Left renal pelvis (tissue), 4 donors: Measurements from ENCODE around the gene ANKRD34A. TPM values are rescaled to one million over a fixed set of nuclear protein-coding genes. Genes with fewer than 3 reads are reported as not detected.

ENCODE experiments used
- DNase-seq, 4 donors: peaks; one replicate each; pipeline ENCODE4 v3.0.0-alpha.2; 2013; ENCODE audit warnings: low read depth in 4 of 4, low spot score in 3 of 4
- polyA plus RNA-seq, 4 donors: library from polyadenylated mRNA; unstranded; fragments of 120-200 nt; gene quantifications; one replicate each; pipeline ENCODE4 v1.2.1, GENCODE V29; 2013; ENCODE audit not compliant: insufficient read length in 4 of 4

ANKRD34A gene
- polyA plus RNA-seq, 4 donors, result 0.49 to 1.1 (median 0.65) TPM

GRCh38 chr1:145912128-145912641, 52.2 kb downstream of the ANKRD34A start:
- DNase-seq, result no peak

Other genes starting within 250 kb of the ANKRD34A start
- gene CD160, start 245.1 kb downstream of the ANKRD34A start, polyA plus RNA-seq, result 1 to 10 TPM in 3 of 4 donors, under 1 TPM in 1; 0.70 to 2.9 (median 1.2) TPM
- 10 to 100 TPM; 12.7 to 20.2 (median 16.2) TPM for gene RNF115, start 140.5 kb downstream of the ANKRD34A start, polyA plus RNA-seq
- gene POLR3C, start 140.4 kb downstream of the ANKRD34A start, polyA plus RNA-seq, result 10 to 100 TPM; 29.5 to 36.7 (median 35.1) TPM
- gene NUDT17, start 118.9 kb downstream of the ANKRD34A start, polyA plus RNA-seq, result 1 to 10 TPM; 4.4 to 7.4 (median 5.8) TPM
- 10 to 100 TPM; 54.0 to 80.5 (median 57.7) TPM for gene PIAS3, start 105.5 kb downstream of the ANKRD34A start, polyA plus RNA-seq
- gene ANKRD35, start 78.7 kb downstream of the ANKRD34A start, polyA plus RNA-seq, result 1 to 10 TPM; 2.0 to 4.9 (median 2.4) TPM
- gene ITGA10, start 54.5 kb downstream of the ANKRD34A start, polyA plus RNA-seq, result 1 to 10 TPM in 3 of 4 donors, under 1 TPM in 1; 0.64 to 2.8 (median 1.5) TPM
- gene PEX11B, start 45.9 kb downstream of the ANKRD34A start, polyA plus RNA-seq, result 10 to 100 TPM; 37.2 to 60.5 (median 54.1) TPM
- gene RBM8A, start 37.1 kb downstream of the ANKRD34A start, polyA plus RNA-seq, result 100 to 1,000 TPM; 149 to 227 (median 195) TPM
- 10 to 100 TPM; 21.6 to 58.4 (median 30.7) TPM for gene LIX1L, start 6.6 kb downstream of the ANKRD34A start, polyA plus RNA-seq
- gene POLR3GL, start 115 bp upstream of the ANKRD34A start, polyA plus RNA-seq, result 10 to 100 TPM; 30.5 to 39.9 (median 39.3) TPM
- 100 to 1,000 TPM; 408 to 575 (median 469) TPM for gene TXNIP, start 32.0 kb upstream of the ANKRD34A start, polyA plus RNA-seq
- gene HJV, start 57.2 kb upstream of the ANKRD34A start, polyA plus RNA-seq, result under 1 TPM; 0.08 to 0.45 (median 0.19) TPM
- gene NBPF10, start 180.2 kb upstream of the ANKRD34A start, polyA plus RNA-seq, result 1 to 10 TPM; 1.9 to 4.3 (median 3.8) TPM